Cerebellar cortex (tissue), 1 donor: ENCODE measurements around the gene BMAL1.

Source experiments
- DNase-seq: peaks from one replicate; pipeline ENCODE4 v3.0.0-alpha.2; 2015; ENCODE audit warnings: low spot score

Gene BMAL1

DNA sequence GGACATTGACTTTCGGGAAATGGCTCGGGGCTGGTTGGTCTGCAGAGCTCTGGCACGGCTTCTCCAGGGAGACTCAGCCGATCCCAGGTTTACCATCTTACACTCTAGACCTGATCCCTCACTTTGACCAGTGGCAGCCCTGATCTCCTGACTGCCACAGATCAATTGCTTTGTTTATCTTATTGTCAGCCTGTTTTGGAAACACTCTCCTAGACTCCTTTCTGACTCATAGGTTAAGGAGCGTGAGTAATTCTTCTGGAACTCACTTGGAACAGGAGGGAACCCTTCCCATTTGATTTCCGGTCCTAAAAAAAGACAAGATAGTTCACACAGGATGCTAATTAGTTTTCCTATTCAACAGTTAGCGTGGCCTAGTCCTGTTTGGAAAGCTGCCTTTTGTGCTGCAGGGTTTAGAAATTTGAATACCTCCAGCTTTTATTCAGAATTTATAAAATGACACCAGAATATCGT, 16.0 kb upstream of the BMAL1 start:
- DNase-seq: no peak

DNA sequence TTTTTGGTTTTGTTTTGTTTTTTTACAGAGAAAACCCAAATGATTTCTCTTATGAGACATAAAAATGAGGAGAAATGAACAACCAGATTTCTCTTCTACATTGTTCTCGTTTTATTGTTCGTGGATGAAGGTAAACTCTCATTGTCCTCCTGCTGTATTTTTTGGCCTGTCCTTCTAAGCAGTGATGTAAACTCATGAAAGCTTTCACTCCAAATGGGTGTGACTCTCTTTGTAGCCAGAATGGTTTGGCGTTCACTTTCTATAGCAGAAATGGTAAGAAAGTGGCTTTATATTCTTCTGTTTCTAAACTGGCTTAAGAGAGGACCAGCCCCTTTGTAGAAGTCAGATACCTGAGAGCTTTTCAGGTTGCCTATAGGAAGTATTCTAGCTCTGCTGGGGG, 15.5 kb upstream of the BMAL1 start:
- no peak for DNase-seq

DNA sequence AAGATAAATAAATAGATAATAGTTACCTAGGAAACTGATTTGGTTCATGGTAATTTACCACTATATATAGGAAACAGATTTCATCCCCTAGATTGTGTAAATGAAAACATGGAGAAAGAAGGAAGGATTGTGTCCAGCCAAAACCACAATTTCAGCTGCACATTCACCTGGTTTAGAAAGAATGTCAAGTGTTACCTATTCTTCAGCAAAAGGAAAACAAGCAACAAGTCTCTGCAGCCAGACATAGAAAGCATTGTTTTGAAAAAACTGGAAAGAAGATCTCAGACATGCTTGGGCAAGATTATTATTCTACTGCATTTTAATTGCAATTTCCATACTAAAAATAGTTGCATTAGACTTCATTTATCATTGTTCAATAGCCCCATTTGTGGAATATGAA, 8.8 kb upstream of the BMAL1 start:
- DNase-seq: no peak

DNA sequence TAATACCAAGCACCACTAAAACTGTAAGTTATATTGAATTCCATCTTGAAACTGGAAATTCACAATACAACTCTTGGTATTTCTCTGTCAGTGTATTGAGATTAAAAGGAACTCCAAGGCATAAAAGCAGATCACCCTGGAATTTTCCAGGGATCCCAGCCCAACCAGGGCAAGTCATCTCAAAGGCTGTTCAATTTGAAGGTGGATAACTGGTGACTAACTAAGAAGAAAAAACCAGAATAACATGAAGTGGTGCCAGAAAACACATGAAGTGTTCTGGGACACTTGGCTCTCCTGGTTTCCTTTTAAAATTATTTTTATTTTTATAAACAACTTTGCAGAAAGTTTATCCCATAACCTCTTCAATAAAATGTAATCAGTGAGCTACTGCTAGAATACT, 7.8 kb upstream of the BMAL1 start:
- DNase-seq: no peak

DNA sequence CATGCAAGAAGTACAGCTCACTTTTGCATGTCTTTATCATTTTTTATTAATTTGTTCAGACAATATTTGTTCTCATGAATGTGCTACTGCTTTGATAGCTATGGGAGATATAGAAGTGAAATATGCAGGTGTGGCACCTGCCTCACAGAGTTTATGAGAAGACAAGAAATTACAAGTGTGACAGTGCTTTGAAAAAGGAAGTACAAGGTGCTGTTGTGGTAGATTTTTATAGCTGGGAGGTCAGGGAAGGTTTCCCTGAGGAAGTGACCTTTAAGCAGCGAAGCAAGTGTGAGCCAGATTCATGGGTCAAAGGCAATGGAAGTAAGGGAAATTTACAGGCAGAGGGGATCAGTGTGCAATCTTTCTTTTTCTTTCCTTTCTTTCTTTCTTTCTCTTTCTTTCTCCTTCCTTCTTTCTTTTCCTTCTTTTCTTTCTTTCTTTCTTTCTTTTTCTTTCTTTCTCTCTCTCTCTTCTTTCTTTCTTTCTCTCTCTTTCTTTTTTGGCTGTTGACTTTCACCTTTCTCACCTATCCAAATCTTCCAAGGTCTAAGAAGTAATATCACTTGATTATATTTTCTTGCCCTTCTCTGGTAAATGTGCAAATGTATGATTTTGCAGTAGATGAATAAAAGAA, 6.4 kb upstream of the BMAL1 start:
- no peak for DNase-seq

DNA sequence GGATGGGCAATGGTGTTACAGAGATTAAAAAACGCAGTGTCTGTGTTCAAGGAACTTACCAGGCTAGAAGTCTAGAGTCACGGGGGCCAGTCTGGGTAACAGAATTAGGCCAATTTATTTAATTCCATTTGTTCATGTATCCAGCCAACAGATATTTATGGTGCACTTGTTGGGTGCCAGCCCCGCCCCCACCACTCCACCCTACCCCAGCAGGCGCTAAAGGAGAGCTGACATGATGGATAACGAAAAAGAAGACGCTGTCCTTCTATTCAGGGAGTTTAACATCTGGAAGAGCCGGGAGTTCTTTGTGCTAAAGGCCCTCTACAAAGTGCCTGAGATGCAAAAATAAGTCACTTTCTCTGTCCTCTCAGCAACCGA, 1.1 kb upstream of the BMAL1 start:
- no peak for DNase-seq

DNA sequence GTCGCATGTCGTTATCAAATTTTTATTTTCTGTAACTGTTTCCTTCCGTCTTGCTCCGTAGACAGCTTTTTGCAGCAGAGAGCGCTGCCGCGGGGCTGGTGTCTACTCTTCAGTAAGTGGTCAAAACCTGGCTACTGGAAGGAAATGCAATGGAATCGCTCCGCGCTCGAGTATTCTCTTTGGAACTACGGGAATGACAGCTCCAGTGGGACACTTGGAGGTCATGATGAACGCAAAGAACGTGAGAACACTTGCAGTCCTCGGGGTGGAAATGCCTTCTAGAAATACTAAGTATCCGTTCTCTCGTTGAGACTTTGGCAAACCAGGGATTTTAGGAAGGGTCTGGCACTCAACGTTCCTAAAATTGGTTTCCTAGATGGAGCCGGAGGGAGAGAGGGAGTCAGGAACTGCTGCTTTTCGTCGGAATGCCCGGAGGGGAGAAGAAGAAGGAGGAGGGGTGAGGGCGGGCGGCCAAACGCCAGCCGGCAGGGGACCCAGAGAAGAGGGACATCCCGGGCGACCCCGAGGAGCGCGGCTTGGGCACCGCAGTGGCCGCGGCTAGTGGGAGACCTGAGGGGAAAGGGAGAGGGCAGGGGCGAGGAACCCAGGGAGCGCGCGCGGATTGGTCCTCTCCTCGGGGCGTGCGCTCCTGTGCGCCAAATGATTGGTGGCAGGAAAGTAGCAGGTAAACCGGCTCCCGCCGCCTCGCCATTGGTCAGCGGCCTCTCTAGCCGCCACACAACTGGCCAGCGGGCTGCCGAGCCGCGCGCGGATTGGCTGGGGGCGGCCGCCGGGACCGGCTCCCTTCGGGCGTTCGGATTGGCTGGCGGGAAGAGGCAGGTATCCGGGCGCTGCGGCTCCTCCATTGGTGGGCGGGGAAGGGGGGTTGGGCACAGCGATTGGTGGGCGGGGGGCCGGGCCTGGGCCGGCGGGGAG, 490 bp upstream of the BMAL1 start:
- DNase-seq: peak; percentile 96

DNA sequence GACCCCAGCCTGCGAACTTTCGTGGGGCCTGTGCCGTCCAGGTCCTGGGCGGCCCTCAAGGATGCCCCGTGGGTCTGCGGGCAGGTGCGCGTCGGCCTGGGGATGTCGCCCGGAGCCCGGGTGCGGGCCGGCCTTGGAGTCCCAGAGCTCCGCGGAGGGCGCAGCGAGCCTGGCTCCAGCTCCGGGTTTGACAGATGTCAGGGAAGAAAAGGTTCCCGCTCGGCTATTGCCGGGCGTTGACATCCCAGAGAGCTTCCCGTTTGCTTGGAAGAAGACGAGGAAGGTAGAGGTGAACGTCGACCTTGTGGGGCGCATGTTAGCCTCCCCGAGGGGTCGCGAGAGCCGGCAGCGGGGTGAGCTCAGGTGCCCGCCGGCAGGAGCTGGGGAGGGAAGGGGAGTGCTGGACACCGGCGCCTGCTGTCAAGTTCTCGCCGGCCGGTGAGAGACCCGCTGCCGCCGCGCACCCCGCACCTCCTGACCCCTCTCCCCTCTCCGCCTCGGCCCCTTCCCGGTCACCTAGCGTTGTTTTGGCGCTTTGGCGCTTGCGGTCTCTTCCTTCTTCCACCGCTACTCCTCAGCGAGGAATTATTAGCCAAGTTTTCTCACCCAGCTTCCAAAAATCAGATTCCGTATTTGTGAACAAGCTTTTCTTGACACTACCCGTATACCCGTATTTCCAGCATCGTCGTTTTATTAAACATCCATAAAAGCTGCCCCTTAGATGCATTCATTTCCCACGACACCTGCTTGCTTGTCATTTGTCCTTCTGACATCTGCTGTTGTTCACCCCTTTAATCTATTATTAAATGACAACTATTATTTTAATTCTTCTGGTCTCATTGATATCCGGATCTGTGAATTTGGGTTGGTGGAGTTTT, 1.3 kb downstream of the BMAL1 start:
- DNase-seq: peak; percentile 30

DNA sequence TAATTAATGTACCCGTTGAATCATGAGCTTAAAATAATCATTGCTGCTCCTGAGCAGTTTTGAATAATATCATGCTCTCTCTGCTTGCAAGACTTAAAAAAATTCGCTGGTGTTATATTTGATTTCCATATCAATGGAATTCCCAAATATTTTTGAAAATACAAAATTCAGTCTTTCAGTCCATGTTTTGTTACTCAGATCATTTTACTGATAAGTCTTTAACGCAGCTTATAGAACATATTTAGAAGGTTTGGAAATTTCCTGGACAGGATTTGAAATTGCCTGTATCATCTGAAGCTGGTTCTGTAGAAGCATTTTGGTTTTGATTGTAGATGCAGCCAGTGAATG, 1.9 kb downstream of the BMAL1 start:
- no peak for DNase-seq

DNA sequence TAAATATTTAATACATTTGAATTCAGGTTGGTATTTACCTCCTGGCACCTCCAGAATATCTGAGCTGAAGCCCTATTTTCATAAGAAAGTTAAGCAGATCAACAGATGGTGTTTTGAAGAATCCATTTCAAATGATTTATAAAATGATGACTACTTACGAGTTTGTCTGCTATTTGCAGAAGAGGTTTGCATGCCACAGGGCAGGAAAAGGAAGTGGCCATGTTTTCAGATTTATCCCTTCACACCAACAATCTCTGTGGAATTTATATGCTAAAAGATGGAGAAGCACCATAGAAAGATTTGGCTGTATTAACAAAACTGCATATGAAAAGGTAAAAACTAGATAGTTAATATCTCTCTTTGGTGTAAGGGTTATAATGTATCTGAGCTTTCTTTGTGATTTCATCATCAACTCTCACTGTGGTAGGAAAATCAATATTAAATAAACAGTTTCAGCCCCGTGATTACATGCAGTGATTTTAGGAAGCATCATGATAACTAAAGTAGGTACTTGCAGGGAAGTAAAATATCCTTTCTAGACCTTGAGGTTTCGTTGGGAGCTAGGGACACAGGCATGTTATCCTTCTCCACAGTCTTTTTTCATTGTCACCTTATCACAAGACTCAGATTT, 2.6 kb downstream of the BMAL1 start:
- no peak for DNase-seq

DNA sequence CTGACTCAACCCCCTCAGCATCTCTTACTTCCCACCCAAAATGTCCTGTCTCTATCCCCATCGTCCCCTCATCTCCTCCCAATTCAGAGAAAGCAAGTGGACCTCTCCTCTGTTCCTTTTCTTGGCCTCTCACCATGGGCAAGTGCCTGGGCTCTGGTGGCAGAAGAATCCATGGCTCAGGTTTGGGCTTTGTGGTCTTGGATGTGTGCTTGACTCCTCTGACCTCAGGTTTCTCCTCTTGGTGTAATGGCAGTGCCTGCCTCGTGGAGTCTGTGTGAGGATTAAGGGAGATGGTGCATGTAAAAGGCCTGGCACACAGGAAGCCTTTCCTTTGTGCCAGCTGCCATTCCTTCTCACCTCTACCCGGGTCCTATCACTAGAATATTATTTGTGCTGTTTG, 3.2 kb downstream of the BMAL1 start:
- DNase-seq: no peak

DNA sequence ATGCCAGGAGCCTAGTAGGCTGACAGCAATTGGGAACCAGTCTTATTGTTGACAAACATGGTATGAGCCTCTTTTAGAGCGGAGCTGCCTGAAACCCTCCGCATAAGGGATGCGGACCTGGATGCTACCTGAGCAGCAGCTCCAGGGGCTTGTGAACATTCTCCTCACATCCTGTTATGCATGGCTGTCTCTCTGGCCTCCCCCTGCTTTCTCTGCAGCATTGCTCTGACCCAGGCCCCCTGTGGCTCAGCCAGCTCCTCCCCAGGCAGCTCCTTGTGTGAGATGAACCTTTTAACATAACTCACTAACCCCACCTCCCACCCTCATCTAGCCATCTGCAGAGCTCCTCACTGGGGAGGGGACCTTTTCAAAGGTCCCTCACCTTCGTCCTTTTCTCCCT, 6.0 kb downstream of the BMAL1 start:
- no peak for DNase-seq

DNA sequence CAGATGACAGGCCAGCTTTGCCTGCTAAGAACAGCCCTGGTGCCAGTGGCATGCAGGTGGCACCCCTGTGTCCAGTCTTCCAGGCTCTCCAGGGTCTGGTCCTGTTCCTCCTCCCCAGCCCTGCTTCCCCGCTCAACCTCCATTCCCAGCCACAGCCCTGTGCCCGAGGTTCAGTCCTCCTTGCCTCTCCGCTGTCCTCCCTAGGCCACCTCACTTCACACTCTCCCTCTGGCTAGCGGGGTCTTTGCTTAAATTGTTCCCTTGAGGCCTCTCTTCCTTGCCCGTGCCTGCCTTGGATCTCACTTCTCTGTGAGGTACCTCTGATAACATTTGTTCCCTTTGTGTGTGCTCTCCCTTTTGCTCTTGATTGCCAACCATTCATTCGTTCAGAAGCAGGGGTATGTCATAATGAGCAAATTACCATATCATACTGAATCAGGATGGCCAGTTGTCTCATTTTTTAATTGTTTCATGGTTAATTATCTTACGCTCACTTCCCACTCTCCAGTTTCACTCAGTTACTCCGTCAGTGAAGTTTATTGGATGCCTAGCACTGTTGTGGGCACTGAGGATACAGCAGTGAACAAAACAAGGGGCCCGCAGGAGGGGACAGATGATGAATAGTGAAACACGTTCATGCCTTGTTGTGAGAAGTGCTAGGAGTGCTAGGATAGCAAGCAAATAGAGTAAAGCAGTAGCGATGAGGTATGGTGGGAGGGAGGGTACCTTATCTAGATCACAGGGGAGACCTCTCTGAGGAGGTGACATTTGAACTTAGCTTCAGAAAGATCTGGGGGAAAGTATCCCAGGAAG, 7.4 kb downstream of the BMAL1 start:
- DNase-seq: no peak

DNA sequence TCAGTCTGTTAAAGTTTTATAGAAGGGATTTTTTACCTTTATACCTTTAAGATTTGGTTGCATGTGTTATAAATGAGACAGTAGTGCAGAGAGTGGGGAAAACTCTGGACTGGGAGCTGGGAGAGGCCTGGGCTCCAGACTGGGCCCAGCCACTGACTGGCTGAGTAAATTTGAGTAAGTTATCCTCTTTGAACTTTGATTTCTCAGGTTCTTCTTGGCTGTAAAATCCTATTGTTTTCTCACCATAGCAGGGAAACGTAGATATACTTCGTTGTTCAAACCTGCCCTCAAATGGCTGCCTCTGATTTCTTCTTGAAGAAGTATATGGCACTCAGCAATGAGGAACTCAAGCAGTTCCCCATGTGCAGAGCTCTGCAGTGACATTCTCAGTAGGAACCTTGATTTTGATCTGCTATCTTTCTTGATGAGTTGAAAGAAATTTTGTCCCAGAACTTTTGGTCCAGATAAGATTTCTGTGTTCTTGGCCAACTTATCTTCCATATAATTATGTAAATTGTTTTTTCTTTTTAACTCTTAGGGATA, 8.8 kb downstream of the BMAL1 start:
- no peak for DNase-seq

DNA sequence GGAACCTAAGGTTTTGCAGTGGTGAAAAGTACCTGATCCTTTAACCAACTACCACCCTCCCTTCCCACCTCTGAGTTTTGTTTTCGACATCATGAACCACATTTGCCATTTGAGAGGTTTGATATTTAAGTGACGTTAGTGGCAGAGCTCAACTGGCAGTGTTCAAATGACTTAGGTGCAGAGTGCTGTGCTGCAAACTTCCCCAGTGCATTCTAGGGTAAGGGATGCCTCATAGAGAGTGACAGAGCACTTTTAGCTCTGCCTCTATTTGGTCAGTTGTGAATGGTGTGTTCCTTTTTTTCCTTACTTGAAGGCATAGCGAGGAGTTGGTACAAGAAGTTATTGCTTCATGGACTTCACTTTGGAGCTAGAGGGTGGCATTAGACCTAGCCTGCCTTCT, 9.4 kb downstream of the BMAL1 start:
- DNase-seq: no peak

DNA sequence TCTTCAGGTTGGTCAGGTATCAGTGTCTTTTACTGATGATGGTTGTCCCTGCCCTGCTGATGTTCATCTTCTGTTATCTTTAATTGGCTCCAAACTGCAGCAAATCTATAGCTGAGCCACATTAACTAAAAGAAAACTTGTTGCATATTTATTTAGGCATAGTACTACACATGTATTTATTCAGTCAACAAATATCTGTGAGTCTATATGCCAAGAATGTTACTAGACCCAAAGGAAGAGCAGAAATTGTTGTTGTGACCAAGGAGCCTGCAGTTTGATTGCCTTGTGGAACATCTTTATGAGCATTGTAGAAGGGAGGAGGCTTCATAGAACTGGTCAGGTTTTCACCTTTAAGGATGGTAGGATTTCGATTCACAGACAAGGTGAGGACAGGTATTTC, 10.1 kb downstream of the BMAL1 start:
- DNase-seq: no peak

DNA sequence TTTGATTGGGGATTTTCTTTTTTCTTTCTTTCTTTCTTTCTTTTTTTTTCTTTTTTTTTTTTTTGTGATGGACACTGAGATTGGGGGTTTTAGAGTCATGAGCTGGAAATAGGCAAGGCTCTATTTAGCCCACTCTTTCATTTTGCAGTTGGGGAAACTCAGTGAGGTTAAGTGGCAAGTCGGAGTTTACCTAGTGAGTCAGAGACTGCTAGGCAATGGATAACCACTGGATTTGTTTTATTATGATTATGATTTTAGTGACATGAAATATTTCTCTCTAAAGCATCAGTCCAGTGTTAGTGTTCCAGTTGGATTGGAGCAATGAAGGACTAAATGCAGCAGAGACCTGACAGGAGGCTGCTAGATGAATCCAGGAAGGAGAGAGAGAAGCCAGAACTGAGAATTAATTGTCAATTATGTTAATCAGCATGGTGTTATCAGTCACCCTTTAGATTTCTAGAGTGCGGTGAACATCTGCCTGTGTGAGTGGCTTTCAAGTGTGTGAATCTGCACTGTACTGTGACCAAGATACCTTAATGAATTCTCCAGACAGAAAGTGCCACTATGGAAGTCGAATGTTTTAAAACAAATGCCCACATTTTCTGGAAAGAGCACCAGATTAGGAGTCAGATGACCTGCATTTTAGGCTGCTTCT, 10.9 kb downstream of the BMAL1 start:
- no peak for DNase-seq

DNA sequence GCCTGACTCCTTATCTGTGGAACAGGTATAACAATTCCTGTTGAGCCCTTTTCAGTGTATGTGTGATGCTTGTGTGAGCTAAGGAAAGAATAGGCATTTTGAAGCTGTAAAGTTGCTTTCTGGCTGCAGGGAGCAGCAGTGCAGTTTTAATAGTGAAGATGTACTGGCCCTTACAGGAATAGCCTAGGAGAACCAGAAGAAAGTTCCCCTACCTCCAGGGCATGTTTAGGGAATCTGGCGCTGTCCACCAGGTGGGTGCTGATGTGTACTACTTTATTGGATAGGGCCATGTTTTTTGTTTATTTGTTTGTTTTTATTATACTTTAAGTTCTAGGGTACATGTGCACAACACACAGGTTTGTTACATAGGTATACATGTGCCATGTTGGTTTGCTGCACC, 11.5 kb downstream of the BMAL1 start:
- DNase-seq: no peak

DNA sequence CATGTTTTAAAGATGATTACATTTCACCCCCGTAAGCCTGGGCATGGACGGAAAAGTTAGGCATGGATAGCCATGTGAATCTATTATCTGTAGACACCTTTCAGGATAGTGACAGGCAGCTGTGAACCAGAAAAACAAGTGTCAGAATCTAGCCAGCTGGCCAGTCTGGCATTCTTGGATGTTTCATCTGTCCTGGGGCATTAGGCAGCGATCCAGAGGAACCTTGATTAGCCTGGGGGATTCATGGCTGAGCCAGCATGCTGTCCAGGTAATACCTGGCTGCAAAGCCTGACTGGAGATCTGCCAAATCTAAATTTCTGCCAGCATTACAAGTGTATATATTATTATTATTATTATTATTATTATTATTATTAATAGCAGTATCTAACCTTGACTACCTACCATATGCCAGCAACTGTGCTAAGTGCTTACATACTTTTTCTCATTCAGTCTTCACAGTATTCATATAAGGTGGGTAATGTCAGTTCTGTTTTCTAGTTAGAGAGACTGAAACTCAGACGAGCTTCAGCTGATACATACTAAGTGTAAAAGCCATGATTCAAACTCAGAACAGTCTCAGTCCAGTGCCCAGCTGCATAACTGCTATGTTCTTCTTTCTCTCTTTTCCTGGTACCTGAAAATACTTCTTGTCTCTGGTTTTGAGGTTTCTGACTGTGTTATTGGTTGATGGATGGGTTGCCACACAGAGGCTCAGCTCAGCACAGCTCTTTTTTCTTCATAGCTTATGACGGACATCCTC, 12.8 kb downstream of the BMAL1 start:
- no peak for DNase-seq

DNA sequence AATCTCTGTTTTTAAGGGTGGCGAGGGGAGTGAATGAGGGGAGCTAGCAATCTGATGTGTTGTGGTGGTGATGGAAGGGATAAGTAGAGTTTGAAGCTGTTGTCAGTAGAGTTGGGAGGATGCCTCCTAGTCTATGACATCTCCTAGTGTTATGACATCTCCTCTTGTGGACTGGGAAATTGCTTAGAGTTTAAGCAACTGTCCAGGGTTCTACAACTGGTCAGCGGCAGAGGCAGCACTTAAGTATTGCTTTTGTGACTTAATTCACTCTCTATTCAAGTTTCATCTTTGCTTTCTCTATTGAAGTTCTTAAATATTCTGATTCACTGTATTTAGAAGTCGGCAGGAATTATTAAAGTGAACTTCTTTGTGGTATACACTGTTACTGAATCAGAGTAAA, 13.8 kb downstream of the BMAL1 start:
- DNase-seq: no peak
